Measurements from ENCODE around the gene ZNRD2.

- TF ChIP-seq POLR2AphosphoS5 (IDR thresholded peaks at IDR 0.05; ENCODE audit: low read depth, low read length) (no peak), CTCF (IDR thresholded peaks at IDR 0.05) (no peak), SIN3A (IDR thresholded peaks at IDR 0.05; ENCODE audit: borderline replicate concordance, insufficient read depth, low read depth, low read length) (no peak)
Observed at GRCh38 chr11:65609665-65610064, 39.4 kb downstream of the ZNRD2 start.
